NCI-H524 treated with DMSO at 0.1 percent for 48 hours (cell line): Measurements from ENCODE around the gene SEMA5B.

Experiments used
- DNase-seq: peaks from one replicate; lab custom pipeline; 2025; lab: John Stamatoyannopoulos, UW

SEMA5B gene

DNA sequence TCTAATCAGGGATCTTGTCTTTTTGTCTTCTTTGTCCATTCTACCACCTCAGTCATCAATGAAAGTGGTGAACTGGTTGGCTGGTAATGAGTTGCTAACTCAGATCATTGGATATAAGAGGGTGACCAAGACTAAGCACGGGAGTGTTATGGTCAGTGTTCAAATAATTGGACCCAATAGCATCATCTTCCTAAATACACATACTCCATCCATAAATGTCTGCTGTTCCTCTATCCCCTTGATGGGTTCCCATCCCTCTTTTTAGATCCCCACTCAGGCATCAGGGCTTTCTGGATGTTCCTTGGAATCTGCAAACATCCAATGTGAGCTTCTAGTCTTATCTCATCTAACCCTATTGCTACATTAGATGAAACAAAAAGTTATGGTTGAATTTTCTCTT is 3.5 kb downstream of the SEMA5B start:
- DNase-seq = no peak

DNA sequence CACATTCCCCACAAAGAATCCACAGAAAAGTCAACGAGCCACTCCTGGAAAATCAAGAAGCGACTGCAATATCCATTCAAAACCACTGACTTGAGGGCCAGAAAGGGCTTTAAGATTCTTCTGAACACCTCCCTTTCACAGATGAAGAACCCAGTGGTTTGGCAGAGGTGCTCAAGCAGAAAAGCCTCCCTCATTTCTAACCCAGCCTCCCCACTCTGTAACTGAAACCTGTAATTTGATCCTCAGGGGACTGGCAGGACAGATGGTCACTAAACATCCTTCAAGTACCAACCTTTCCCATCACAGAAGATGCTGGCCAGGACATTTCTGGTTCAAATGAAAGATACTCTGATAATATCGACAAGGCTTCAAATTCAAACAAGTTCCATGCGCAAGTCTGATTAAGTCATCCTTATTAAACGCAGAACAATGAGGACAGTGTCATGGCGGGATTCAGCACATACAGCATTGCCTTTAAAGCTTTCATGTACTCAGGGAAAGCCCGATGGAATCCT is 5.5 kb downstream of the SEMA5B start:
- peak; percentile 94 for DNase-seq

DNA sequence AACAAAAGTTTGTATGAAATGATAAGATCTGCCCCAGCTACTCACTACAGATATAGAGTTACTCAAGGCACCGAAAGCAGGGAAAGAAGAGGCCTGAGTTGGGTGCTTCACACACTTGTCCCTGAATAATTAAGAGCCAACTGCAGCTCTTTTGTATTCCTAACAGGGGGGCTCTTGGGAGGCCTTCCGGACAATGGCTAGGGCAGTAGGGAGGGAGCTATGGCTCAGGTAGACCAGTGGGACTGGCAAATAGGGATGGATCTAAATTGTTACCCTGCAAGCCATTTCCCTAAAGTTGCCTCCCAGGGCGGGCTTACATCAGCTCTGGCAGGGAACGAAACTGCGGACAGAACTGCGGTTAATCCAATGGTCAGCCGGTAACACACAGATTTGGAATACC is 6.2 kb downstream of the SEMA5B start:
- DNase-seq = no peak

DNA sequence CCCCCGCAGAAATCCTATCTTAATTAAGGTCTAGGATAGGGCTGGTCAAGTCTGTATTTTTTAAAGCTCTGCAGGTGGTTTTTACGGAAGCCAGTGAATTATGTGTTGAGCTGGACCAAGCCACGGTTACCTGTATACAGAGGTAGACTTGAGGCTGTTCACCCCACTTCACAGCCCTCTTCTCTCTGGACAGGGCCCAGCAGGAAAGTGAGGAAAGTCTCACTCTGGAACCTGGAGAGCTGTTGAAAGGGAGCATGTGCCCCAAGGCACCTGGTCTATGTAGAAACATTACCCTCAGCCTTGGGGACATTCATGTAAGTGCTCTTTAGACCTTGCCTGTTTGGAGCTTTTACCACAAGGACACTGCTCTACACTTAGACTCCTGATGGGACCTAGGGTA is 6.9 kb downstream of the SEMA5B start:
- DNase-seq = no peak

DNA sequence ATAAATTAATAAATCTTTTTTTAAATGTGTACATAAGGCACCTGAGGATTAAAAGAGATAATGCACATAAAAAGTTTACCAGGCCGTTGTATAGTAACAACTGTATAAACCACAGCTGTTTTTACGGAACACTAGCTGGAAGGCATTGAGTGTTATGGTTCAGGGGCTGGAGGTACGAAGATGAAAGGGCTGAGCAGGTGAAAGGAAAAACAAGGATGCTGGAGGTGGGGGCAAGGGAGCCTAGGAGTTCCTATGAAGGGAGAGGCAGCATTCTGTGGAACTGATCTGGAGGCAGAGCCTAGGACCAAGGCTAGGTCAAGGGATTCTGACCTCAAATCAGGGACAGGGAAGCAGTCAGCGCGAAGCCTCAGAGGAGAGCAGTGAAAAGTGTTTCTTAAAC is 8.0 kb downstream of the SEMA5B start:
- no peak for DNase-seq

DNA sequence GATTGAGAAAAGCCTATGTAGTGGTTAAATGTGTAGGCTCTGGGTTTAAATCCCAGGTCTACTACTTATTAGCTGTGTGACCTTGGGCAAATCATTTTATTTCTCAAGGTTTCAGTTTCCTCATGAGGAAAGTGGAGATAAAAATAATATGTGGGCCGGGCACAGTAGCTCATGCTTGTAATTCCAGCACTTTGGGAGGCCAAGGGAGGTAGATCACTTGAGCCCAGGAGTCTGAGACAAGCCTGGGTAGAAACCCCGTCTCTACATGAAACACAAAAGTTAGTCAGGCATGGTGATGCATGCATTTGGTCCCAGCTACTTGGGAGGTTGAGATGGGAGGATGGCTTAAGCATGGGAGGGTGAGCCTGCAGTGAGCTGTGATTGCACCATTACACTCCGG is 8.4 kb downstream of the SEMA5B start:
- DNase-seq = no peak

DNA sequence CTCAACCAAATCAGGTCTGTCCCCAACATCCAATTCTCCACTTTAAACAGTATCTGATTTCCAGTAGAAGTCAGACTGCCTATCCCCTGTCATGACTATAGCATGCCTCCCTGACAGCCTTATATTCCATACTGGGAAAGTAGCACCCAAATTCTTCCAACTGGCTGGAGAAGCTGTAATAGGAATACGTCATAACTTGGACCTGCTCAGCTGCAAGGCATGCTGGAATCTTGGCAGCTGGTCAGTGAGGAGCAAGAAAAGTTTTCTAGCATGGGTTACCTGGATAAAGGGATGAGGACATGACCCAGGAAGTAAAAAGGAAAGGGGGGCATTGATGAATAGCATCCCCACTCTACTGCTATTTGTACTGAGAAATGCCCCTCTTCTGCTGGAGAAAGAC is 8.9 kb downstream of the SEMA5B start:
- DNase-seq = no peak

DNA sequence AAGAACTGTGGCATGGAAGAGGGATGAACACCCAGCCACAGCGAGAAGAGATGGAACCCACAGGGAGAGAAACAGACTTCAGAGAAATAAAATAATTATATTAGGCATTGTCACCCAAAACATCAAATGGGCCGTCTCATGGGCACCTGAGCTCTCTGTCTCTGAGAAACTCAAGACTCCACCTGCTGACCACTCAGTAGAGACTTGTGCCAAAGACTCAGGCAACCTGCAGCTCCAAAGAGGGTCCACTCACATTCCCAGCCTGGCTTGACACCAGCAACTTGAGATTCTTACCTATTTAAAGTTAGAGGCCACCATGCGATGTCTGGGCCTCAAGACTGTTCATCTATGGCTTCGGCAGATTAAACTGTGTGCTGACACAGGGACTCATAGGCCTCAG is 12.0 kb downstream of the SEMA5B start:
- no peak for DNase-seq

DNA sequence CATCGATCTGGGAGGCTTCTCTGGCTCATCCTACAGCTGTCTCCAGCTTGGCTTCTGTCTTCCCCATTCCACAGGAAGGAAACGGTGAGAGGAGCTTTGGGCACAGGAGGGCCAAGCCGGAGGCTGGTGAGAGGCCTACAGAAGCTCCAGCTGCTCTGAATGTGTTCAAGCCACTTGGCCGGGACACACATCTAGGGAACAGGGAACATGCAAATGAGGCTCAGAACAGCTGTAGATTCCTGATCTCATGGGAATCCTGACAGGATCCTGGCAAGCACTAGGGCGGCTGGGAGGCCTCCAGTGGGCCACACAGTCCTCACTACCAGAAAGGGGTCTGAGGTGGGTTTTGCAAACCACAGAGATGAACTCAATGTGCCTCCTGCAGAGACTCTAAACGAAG is 13.7 kb downstream of the SEMA5B start:
- DNase-seq = no peak

DNA sequence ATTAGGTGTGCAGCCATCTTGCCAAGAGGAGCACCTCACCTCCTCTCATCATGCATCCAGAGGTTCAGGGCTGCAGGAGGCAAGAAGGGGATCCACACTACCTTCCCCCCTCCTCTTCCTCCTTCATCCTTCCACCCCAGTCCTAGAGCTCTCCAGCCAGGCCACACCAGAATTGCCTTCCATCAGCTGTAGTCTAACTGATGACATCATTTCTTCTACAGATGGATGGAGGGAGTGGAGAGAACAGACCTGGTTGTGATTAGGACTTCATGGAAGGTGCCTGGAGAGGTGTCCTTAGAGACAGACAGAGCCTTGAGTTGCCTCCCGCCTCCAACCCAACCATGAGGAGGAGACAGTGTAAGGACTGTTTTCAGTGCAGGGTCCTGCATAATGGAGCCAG is 14.9 kb downstream of the SEMA5B start:
- no peak for DNase-seq

DNA sequence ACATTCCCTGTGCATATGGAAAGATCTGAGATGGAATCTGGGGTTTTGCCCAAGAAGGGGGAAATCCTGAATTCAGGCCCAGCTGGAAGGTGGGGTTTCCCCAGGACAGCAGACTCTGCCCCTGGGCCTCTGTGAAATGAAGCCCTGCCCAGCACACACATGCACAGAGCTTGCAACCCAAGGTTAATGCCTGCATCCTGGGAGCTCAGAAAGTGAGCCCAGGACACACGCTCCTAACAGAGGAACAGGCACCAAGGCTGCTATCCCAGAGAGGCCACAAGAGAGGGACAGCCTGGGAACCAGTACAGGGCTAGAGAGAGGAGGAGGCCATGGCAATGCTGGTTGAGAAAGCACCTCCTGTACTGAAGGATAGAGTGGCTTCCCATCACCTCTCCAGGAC is 16.1 kb downstream of the SEMA5B start:
- no peak for DNase-seq

DNA sequence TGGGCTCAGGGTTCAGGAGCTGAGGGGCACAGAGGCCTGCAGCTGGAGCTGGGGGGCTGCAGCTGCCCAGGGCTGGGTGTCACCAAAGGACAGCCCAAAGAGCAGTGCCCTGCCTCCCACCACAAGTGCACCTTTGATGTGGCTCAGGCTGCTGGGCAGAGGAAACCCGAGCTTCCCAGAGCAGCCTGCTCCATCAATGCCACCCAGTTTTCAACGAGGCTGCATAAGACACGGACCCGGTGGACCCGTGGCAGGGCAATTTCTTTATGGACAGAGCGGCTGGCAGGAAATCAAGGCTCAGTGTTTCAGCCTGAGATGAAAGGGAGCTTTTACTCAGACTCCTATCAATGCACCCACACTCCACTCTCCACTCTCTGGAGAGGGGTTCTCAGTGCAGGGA is 18.7 kb downstream of the SEMA5B start:
- no peak for DNase-seq

DNA sequence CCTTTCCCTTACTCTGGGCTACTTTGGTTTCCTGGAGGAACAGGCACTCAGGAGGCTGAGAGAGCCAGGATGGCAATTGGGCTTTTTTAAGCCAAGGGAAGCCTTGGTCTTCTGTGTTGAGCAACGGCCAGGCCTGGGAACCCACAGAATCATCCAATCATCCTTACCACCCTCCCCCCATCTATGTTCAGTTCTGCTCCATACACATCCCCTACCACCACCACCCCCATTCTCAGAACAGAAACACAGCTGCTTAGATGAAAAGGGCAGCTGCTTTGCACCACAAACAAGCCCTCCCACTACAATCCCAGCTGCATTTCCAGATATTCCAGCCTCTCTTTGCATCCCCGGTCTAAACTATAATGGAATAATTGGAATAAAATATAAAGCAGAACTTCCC is 21.0 kb downstream of the SEMA5B start:
- no peak for DNase-seq

DNA sequence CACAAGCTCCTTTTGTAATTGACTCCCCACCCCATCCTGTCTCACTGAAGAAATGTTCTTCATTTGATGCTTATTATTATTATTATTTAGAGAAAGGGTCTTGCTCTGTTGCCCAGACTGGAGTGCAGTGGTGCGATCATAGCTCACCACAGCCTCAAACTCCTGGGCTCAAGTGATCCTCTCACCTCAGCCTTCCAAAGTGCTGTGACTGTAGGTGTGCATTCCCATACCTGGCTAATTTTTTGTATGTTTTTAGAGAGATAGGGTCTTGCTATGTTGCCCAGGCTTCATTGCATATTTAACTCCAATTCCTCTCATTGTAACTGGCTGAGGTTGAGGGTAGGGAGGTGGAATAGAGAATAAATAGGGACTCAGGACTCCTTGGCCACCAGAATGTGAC is 22.3 kb downstream of the SEMA5B start:
- no peak for DNase-seq

DNA sequence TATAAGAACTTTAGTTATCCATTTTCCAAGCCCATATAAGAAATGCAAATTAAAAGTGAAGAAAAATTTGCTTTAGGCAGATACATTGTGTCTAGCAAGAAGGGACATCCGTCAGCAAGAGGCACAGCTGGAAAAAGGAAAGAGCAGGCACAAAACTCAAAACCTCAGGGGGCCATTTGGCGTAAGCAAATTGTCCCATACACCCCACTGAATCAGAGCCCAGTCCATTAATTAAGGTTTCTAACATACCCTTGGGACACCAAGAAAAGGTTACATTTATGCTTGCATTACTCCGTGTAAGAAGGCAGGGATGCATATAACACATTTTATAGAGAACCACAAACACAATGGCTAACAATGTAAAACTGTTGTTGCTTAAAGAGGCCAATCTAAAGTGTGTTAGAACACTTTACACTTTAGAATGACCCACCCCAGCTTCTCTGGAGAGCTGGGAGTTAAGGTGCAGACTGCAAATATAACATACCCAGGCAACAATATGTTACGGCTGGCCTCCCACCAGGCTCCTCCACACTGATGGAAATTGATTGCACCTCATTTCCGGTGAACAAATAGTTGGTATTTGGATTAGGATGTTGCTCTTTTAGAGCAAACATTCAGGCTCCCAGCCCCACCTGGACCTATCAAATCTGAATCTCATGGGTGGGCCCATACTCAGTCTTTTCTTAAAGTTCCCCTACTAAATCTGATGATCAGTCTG is 23.2 kb downstream of the SEMA5B start:
- DNase-seq = no peak

DNA sequence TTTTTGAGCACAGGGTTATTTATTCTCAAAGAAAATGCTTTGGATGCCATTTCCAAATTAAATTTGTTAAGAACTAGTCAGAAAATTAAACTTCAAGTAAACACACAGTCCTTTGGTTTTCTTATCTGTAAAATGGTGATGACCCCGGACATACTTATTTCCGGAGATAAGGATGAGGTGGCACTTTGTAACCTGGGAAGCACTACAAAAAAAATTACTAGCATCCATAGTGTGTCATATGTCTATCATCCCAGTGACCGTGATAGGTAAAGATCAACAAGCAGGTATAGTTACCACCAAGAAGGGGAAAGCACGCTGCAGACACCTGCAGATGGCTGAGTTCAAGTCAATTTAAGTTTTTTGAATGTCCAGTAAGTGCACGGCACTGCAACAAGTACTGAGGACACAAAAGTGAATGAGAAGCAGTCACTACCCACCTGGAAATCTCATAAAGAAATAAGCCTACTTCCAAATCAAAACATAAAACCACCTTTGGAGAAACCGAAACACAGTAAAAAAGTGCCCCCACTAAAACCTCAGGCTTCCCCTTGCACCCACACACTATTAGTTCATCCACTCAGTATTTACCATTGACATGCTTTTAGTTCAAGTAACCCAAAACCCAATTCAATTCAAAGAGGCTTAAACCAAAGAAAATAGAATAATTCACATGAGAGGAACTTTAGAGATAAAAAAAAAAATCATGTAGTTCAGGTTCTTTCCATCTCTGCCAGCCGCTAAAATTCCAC is 24.6 kb downstream of the SEMA5B start:
- DNase-seq = no peak

DNA sequence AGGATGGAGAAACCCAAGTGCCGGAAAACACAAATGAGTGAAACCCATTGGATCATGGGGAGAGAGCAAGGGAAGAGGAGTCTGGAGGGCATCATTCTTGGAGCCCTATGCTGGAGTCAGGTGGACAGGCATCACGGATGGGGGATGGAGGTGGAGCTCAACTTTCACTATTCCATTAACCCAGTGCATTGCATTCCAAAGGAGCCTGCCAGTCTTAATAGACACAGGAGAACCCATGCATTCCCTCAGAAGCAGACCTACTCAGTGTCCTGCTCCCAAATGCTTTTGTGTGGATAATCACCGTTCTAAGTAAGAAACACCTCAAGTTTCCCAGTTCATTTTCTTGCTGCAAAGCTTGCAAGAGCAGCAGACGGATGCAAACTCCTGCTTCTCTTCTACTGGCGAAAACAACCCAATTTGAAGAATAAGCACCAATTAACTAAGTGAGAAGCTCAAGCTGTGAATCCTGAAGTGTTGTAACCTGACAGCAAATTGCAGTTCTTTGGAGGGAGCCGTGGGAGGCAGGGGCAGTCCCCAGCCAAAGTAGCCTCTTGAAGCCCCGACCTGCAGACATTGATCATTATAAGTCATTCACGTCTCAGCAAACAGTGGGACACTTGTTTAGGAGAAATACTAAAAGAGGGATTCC is 25.3 kb downstream of the SEMA5B start:
- DNase-seq = no peak

DNA sequence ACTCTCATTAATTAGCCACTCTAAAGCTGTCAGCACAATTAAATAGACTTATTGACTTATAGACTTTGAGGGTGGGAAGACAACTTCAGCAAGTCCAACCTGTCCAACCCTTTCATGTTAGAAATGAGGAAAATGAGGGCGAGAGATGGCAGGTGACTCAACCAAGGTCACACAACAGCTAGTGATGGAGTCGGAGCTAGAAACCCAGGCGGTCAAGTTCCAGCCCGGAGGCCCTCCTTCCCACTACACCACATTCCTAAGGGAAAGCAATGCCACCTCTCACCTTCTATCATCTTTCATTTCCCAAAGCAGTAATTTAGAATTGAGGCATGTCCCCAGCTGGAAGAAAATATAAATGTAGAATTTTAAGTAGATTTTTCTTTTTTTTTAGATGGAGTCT is 28.7 kb downstream of the SEMA5B start:
- DNase-seq = no peak

DNA sequence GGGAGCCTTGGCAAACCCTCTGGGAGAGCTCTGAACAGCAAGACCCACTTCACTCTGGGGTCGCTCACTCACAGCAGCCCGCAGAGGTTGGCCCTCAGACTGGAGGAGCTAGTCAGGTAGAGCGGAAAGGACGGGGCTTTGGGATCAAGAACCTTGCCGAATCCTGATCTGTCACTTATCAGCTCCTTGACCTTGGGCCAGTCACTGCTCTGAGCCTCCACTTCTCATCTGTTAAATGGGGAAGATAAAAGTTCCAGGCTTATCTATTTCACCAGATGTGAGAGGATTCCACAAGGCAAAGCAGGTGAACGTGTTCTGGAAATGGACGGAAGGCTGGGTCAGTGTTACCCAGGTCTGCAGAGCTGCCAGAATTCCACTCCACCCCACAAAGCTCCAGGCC is 29.4 kb downstream of the SEMA5B start:
- no peak for DNase-seq

DNA sequence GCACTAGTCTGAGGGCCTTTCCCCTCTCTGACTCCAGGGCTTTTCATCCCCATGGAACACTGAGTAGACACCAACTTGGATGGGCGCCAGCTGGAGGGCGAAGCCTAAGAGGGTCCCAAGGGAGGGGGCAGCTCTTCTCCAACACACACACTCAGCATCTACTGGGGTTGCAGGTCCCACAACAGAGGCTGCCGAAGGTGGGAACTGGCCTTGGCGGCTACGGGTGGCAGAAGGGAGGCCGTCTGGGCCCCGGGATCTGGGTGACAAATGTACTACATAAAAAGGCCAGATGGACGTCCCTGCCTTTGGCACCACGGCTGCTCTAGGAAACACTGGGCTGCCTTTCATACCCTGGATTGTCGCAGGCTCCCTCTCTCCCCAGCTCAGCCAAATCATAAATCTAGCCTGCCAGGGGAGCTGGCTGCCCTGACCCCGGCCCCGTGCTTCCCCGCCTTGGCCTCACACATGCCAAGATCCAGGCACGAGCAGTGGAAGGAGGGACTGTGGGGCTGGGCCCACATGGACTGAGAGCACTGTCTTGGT is 31.5 kb downstream of the SEMA5B start:
- DNase-seq = peak; percentile 98

DNA sequence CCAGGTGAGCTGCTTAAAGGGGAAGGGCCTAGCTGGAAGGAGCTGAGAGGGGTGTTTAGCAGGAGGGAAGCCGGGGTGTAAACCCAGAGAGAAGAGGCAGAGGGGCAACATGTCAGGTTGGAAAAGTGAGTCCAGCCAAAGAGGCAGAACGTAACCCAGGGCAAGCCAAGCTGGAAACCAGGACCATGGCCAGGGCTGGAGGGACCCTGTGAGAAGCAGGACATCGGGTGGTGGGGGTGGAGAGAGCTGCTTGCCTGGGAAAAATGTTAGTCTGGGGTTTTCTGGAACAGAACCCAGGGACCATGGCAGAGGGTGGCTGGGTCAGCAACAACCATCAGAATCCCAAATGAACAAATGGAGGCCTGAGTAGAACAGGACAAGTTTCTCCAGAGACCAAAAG is 32.6 kb downstream of the SEMA5B start:
- DNase-seq = no peak

DNA sequence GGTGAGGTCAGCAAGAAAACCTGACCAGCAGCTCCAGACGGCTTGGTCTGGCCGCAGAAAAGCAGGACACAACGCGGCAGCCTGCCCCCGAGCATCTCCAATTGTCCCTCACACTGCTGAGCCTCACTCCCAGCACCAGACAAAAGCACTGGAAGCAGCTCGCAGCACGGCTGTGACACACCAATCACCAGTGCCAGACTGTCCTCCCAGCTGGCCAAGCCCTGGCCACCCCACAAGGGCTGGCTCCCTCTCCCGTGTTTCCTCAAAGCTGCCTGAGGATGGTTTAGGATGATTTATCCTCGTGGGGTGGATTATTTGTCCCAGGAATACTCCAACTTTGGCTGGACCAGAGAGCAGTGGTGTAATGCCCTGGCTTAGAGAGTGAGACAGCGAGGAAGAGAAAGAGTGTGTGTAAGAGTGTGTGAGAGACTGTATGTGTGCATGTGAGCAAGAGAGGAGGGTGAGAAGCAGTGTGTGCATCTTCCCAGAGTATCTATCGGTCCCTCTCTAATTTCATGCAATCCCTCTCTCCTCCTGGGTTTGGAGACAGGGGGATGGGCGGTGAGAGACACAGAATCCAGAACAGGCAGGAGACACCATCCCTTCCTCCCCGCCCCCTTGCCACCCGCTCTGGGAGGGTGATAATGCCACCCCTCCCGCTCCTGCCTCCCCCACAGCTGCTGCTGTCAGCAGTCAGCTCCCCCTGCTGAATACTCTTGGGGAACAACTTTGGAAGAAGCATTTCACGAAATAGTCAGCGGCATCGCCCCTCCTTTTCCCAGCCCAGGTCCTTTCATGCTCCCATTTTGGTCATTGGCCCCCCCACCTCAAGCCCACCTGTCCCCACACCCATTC is 34.2 kb downstream of the SEMA5B start:
- DNase-seq = peak; percentile 56
